Ectodermal cell (in vitro differentiated cells): ENCODE results near the gene ACER3.

Experiments
- H3K27ac ChIP-seq: 2 replicates; pipeline ENCODE4 v1.7.0; 2013; ENCODE audit warnings: mild to moderate bottlenecking, low read depth, low read length; ENCODE audit not compliant: insufficient read depth, poor library complexity, severe bottlenecking
- H3K27me3 ChIP-seq: 2 replicates; pipeline ENCODE4 v1.7.0; 2013; ENCODE audit warnings: mild to moderate bottlenecking, low read length; ENCODE audit not compliant: insufficient read depth, control insufficient read depth, poor library complexity, severe bottlenecking
- H3K36me3 ChIP-seq: one replicate; pipeline ENCODE4 v1.7.0; 2013; ENCODE audit warnings: low read length; ENCODE audit not compliant: control insufficient read depth, insufficient read depth
- H3K4me1 ChIP-seq: one replicate; pipeline ENCODE4 v1.7.0; 2013; ENCODE audit warnings: low read length; ENCODE audit not compliant: control insufficient read depth, insufficient read depth
- H3K4me3 ChIP-seq: 2 replicates; pipeline ENCODE4 v1.7.0; 2013; ENCODE audit warnings: low read depth, low read length, control low read depth; ENCODE audit not compliant: insufficient read depth
- H3K9me3 ChIP-seq: 2 replicates; pipeline ENCODE4 v1.7.0; 2013; ENCODE audit warnings: mild to moderate bottlenecking, low read length, moderate library complexity; ENCODE audit not compliant: control insufficient read depth
- WGBS, 2 experiments: methylation state at CpG; one replicate each; pipeline ENCODE4 v1.1.7; 2013; ENCODE audit warnings: missing lambda C conversion rate in 2 of 2; 5-methylcytosine and 5-hydroxymethylcytosine counted together

Gene ACER3

DNA sequence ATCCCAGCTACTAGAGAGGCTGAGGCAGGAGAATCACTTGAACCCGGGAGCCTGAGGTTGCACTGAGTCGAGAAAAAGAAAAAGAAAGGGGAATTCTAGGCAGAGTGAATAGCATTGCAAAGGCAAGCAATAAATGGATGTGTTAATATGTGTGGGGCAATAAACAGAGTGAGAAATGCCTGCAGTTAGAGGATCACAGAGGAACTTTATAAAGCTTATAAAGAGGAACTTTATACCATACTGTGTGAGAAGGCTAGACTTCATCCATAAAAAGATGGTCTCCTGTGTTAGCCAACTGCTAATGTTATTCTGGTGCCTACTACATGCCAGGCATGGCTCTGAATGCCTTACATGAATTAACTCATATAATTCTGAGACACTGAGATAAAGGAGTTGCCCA, 174.3 kb downstream of the ACER3 start:
- Histone ChIP-seq H3K4me1 (no peaks in the 10 kb centered on the region), H3K27ac (no peak overlapping the region), H3K36me3 (no peaks in the 10 kb centered on the region), H3K27me3 (peaks cover 19% of the 10 kb centered on the region), H3K9me3 (no peaks in the 10 kb centered on the region), H3K4me3 (no peak overlapping the region)
- 89 to 93% methylated on average over 2 of the region's 2 CpGs for WGBS, 2 experiments

DNA sequence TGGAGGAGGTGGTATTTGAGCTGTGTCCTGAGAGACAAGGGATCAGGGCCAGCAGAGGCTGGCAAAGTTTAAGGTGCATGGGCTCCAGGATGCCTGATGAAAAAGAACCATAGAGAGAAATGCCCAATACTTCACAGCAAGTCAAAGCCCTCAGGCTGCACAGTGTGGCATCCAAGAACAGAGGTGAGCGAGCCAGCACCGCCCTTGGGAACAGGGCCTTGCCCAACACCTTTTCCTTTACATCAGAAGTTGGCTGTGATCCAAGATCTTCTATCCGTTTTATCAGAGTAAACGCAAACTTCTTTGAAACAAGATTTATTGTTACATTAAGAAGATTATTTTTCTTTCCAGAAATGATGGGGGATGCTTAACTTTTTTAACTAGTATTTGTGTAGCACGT, 174.9 kb downstream of the ACER3 start:
- H3K4me1 ChIP-seq = no peaks in the 10 kb centered on the region
- peaks cover 24% of the 10 kb centered on the region for H3K27me3 ChIP-seq
- H3K36me3 ChIP-seq = no peaks in the 10 kb centered on the region
- 91 to 93% methylated on average over 4 to 5 of the region's 5 CpGs for WGBS, 2 experiments
- H3K4me3 ChIP-seq = no peak overlapping the region
- no peaks in the 10 kb centered on the region for H3K9me3 ChIP-seq
- H3K27ac ChIP-seq = no peak overlapping the region

DNA sequence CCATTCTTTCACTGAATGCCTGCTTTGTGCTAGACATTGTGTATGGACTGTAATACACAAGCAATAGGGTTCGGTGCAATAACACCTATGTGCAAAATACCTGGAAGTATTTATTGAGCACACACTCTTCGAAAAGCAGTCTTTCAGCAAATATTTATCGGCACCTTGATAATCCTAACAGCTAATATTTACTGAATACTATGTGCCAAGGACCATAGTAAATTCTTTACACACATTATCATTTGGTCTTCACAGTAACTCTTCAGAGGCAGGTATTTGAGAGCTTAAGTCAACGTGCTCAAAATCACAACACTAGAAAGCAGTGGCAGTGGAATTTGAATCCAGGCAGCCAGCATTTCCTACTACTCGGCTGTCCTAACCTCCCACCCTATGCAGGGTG, 175.7 kb downstream of the ACER3 start:
- Histone ChIP-seq H3K4me3 (no peak overlapping the region), H3K27me3 (peaks cover 32% of the 10 kb centered on the region), H3K9me3 (no peaks in the 10 kb centered on the region), H3K4me1 (no peaks in the 10 kb centered on the region), H3K36me3 (no peaks in the 10 kb centered on the region), H3K27ac (no peak overlapping the region)
- WGBS, 2 experiments = 85% methylated on average over 5 of the region's 5 CpGs

DNA sequence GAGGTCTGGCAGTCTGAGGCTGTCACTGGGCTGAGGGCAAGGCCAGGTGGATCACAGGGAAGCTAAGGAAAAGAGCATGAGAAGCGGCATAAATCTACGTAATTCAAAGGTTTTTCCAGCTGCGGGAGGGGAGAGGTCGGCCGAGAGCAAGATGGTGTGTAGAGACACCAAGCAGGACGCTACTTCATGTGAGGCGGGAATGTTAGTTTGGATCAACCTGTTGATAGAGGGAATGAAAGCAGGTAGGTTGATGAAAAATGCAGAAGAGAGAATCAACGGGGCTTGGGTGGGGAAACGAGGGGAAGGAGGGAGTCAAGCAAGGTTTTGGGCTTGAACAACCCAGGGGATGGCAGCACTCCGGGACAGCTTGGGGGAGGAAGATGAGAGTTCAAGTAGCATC, 176.3 kb downstream of the ACER3 start:
- H3K27ac ChIP-seq = no peak overlapping the region
- 89% methylated on average over 10 of the region's 10 CpGs for WGBS, 2 experiments
- H3K27me3 ChIP-seq = peaks cover 32% of the 10 kb centered on the region

DNA sequence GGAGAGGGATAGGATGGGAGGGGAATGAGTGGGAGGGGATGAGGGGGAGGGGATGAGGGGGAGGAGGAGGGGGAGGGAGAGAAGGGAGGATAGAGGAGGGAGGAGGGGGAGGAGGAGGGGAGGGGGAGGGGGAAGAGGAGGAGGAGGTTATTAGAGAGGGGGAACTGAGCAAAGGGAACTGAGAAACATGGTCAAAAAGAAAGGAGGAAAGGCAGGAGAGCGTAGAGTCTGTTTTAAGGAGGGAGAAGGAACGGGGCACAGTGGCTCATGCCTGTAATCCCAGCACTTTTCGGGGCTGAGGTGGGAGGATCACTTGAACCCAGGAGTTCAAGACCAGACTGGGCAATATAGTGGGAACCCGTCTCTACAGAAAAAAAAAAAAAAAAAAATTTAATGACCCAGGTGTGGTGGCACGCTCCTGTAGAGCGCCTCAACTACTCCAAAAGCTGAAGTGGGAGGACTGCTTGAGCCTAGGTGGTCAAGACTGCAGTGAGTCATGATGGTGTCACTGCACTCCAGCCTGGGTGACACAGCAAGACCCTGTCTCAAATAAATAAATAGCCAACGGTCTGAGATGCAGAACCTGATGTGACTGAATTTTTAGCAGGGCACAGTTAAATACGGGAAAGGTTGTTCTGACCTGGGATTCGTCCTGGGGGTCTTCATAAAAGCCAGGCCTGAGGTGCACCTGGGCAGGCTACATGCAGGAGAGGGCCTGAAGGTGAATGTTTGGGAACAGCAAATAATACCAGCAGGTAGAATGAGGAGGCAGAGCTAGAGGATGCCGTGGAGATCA, 177.5 kb downstream of the ACER3 start:
- H3K36me3 ChIP-seq = no peaks in the 10 kb centered on the region
- H3K27ac ChIP-seq = no peak overlapping the region
- WGBS, 2 experiments = 91 to 95% methylated on average over 10 of the region's 10 CpGs
- peaks cover 32% of the 10 kb centered on the region for H3K27me3 ChIP-seq
- H3K9me3 ChIP-seq = no peaks in the 10 kb centered on the region
- H3K4me1 ChIP-seq = no peaks in the 10 kb centered on the region
- H3K4me3 ChIP-seq = no peak overlapping the region

More for the DNA sequence above, 176.3 kb downstream of the ACER3 start:
- H3K4me1 ChIP-seq = no peaks in the 10 kb centered on the region
- H3K9me3 ChIP-seq = no peaks in the 10 kb centered on the region
- no peaks in the 10 kb centered on the region for H3K36me3 ChIP-seq
- H3K4me3 ChIP-seq = no peak overlapping the region

DNA sequence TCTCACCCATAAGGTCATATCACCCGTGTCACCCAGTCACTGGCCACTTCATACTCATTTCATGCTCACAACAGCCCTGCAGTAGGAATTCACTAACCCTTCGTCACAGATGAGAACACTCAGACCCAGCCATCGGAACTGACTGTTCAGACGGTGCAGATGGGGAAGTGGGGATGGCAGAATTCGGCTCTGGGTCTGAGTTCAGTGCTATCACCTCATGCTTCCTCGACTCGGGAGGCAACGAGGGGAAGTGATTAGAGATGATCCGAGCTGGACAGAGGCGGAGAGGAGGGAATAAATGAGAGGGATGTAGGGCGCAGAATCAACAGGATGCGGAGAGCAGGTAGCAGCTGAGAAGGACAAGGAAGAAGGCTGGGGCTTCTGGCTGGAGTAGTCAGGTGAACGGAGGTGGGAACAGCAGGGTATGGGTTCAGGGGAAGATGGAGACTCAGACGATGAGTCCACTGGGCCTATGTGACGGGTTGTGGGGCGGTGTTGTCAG, 178.2 kb downstream of the ACER3 start:
- H3K36me3 ChIP-seq = no peaks in the 10 kb centered on the region
- no peaks in the 10 kb centered on the region for H3K4me1 ChIP-seq
- WGBS, 2 experiments = 90 to 91% methylated on average over 16 of the region's 16 CpGs
- no peaks in the 10 kb centered on the region for H3K9me3 ChIP-seq
- H3K27me3 ChIP-seq = peaks cover 32% of the 10 kb centered on the region
- no peak overlapping the region for H3K4me3 ChIP-seq
- H3K27ac ChIP-seq = no peak overlapping the region

GRCh38 chr11:77039491-77040400, 179.0 kb downstream of the ACER3 start:
- Histone ChIP-seq H3K4me1 (no peaks in the 10 kb centered on the region), H3K4me3 (peak overlapping the region; percentile 21), H3K9me3 (no peaks in the 10 kb centered on the region), H3K27ac (no peak overlapping the region), H3K36me3 (no peaks in the 10 kb centered on the region), H3K27me3 (peaks cover 33% of the 10 kb centered on the region)
- 31% methylated on average over 109 of the region's 109 CpGs for WGBS, 2 experiments

- H3K4me3 ChIP-seq = no peak overlapping the region
- H3K36me3 ChIP-seq = no peaks in the 10 kb centered on the region
- H3K9me3 ChIP-seq = no peaks in the 10 kb centered on the region
- H3K4me1 ChIP-seq = no peaks in the 10 kb centered on the region
- H3K27ac ChIP-seq = no peak overlapping the region
- WGBS, 2 experiments = 95 to 96% methylated on average over 37 of the region's 37 CpGs
- H3K27me3 ChIP-seq = peaks cover 39% of the 10 kb centered on the region
Measured at GRCh38 chr11:77040401-77040777, 179.7 kb downstream of the ACER3 start.

DNA sequence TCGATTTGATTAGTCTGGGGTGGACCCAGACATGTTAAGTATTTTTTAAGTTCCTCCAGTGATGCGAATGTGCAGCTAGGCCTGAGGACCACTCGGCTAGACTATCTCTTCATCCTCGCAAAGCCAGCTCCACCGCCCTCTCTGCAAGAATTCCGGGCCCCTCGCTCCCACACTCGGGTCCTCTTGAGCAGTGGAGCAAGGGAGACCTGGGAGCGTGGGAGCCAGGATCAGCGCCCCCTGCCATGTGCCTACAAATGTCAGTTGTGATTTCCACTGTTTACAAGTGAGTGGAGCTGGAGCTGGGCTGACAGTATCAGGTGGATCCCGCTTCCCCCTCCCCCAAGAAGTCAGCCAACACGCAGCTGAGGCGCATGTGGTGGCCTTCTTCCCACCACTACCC, 180.2 kb downstream of the ACER3 start:
- Histone ChIP-seq H3K27ac (no peak overlapping the region), H3K4me1 (no peaks in the 10 kb centered on the region), H3K27me3 (peaks cover 44% of the 10 kb centered on the region), H3K4me3 (no peak overlapping the region), H3K9me3 (no peaks in the 10 kb centered on the region), H3K36me3 (no peaks in the 10 kb centered on the region)
- 91 to 93% methylated on average over 13 of the region's 13 CpGs for WGBS, 2 experiments

DNA sequence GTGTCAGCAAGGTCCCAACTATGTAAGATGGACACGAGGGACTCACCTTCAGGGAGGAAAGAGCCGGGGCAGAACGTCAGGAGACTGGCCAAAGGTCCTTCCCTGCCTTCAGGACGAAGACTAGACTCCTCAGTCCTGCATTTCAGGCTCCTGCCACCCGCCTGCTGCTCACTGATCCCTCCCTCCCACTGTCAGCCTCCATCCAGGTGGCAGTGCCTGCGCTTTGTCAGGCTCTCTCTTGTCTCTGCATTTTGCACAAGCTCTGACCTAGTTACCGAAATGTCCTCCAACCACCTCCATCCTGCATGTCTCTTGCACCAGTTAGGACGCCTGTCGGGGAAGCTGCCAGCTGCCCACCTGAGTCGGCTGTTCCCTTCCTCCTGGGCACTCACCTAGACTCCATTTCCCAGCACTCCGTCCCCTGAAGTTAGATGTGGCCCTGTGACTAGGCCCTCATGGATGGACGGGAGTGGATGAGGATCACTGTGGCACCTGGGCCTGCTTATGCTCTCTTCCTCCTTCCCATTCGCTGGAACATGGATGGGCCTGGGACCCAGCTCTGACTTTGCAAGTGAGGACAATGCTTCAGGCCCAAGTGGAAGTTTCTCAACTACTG, 181.5 kb downstream of the ACER3 start:
- Histone ChIP-seq H3K27me3 (peaks cover 54% of the 10 kb centered on the region), H3K36me3 (no peaks in the 10 kb centered on the region), H3K27ac (no peak overlapping the region), H3K9me3 (no peaks in the 10 kb centered on the region), H3K4me1 (no peaks in the 10 kb centered on the region), H3K4me3 (no peak overlapping the region)
- 89 to 90% methylated on average over 13 of the region's 13 CpGs for WGBS, 2 experiments
